GM10266 (cell line): ENCODE results near the gene PLPP3.

ENCODE experiments used
- DNase-seq: peaks from one replicate; pipeline ENCODE4 v3.0.0; 2012; ENCODE audit errors: extremely low spot score
- CTCF ChIP-seq: IDR thresholded peaks from 2 replicates; pipeline ENCODE4 v1.5.1; 2012; ENCODE audit warnings: mild to moderate bottlenecking, low read depth; ENCODE audit not compliant: control insufficient read depth, insufficient read depth; ENCODE audit errors: missing control alignments

The PLPP3 gene

DNA sequence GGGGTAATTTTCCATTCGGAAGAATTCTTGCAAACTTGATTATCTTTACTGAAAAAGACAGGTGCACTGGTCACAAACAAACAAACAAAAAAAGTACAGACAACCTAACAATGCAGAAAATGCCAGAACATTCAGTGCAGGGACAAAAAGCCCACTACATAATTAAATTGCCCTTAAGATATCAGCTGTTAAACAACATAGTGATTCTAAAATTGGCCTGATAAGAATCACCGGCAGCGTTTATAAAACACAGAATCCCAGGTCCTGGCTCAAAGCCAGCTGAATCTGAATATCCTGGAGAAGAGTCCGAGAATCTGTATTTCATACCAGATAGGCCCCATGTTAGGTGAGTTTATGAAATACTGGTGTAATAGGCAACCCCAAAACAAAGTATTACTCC is 6.1 kb downstream of the PLPP3 start:
- no peak for DNase-seq
- no peak for TF ChIP-seq CTCF

- TF ChIP-seq CTCF = no peak
- DNase-seq = no peak
These were observed 6.9 kb downstream of the PLPP3 start for GRCh38 chr1:56572334-56573050.

- TF ChIP-seq CTCF = no peak
- DNase-seq = no peak
These were observed 7.9 kb downstream of the PLPP3 start for GRCh38 chr1:56571448-56571847.

- no peak for DNase-seq
These were observed 8.4 kb downstream of the PLPP3 start for GRCh38 chr1:56570924-56571372.

GRCh38 chr1:56569661-56570060 is 9.7 kb downstream of the PLPP3 start:
- DNase-seq = no peak
- no peak for TF ChIP-seq CTCF

More at GRCh38 chr1:56570924-56571372, 8.4 kb downstream of the PLPP3 start:
- no peak for TF ChIP-seq CTCF

GRCh38 chr1:56566994-56567393 is 12.4 kb downstream of the PLPP3 start:
- DNase-seq = no peak
- no peak for TF ChIP-seq CTCF

- no peak for TF ChIP-seq CTCF
- no peak for DNase-seq
These were observed 13.2 kb downstream of the PLPP3 start for GRCh38 chr1:56566061-56566744.
